Measurements from ENCODE around the gene GFRA3. TPM values are rescaled to one million over a fixed set of nuclear protein-coding genes. Genes with fewer than 3 reads are reported as not detected.

GFRA3 gene
- total RNA-seq, 1 experiment from 2014 or later: 2.4 TPM

- H3K27me3 Mint-ChIP-seq (ENCODE audit: insufficient read depth, unreplicated experiment): peaks cover 4% of the 10 kb centered on the region
- Histone ChIP-seq H3K4me1 (peaks cover 15% of the 10 kb centered on the region; the same call in 1 of the 2 replicates), H3K27me3 (replicated peaks; ENCODE audit: control insufficient read depth, insufficient read depth, low read length) (no peaks in the 10 kb centered on the region), H3K4me3 (ENCODE audit: low read depth, low read length) (no peak overlapping the region), H3K9me3 (no peaks in the 10 kb centered on the region), H3K36me3 (ENCODE audit: control insufficient read depth, insufficient read depth, low read length) (no peaks in the 10 kb centered on the region)
- no peaks in the 10 kb centered on the region for H3K9me3 Mint-ChIP-seq (ENCODE audit: unreplicated experiment)
- POLR2A ChIA-PET: interaction anchor here (1.3 kb wide), 1 partner anchor 31 kb away, joined by 3 read pairs; the partner anchor contains the start of gene CDC23
- peaks cover 18% of the 10 kb centered on the region for H3K4me1 Mint-ChIP-seq (ENCODE audit: low read depth, unreplicated experiment)
- H3K36me3 Mint-ChIP-seq (ENCODE audit: insufficient read depth, unreplicated experiment): no peaks in the 10 kb centered on the region
- BruUV-seq (replicated peaks): no TSS peak
- no peak for TF ChIP-seq CTCF (IDR thresholded peaks at IDR 0.05; ENCODE audit: insufficient read depth in 1 of 2, low read depth in 1 of 2, low read length in 1 of 2, severe bottlenecking in 1 of 2, unreplicated experiment in 1 of 2)
- intact Hi-C loops (cut with micrococcal nuclease; ENCODE audit: unreplicated experiment): loop anchor here (5.0 kb wide), 1 partner anchor 39 kb away; no protein-coding TSS in a partner anchor
- DNase-seq: no peak
- CTCF ChIA-PET: interaction anchor here (0.5 to 0.6 kb wide), 2 partner anchors 26 to 214 kb away, joined by 3 to 5 read pairs; no protein-coding TSS in a partner anchor
- H3K4me3 Mint-ChIP-seq (ENCODE audit: unreplicated experiment): no peak overlapping the region
- no peak overlapping the region for H3K27ac Mint-ChIP-seq (ENCODE audit: unreplicated experiment)
Measured at GRCh38 chr5:138243794-138244193, 30.6 kb downstream of the GFRA3 start.

- POLR2A ChIA-PET: interaction anchor here (0.6 kb wide), 2 partner anchors 28 to 101 kb away, joined by 3 read pairs; no protein-coding TSS in a partner anchor
- CTCF ChIA-PET: interaction anchor here (1.0 kb wide), 1 partner anchor 41 kb away, joined by 3 read pairs; no protein-coding TSS in a partner anchor
- H3K36me3 ChIP-seq (ENCODE audit: control insufficient read depth, insufficient read depth, low read length): no peaks in the 10 kb centered on the region
- Mint-ChIP-seq H3K36me3 (ENCODE audit: insufficient read depth, unreplicated experiment) (no peaks in the 10 kb centered on the region), H3K27ac (ENCODE audit: unreplicated experiment) (no peak overlapping the region), H3K4me1 (ENCODE audit: low read depth, unreplicated experiment) (peaks cover 17% of the 10 kb centered on the region), H3K9me3 (ENCODE audit: unreplicated experiment) (no peaks in the 10 kb centered on the region), H3K4me3 (ENCODE audit: unreplicated experiment) (peak overlapping the region; percentile 69), H3K27me3 (ENCODE audit: insufficient read depth, unreplicated experiment) (peaks cover 4% of the 10 kb centered on the region)
- DNase-seq: peak; percentile 58 to 68
- H3K4me3 ChIP-seq (ENCODE audit: low read depth, low read length): peak overlapping the region; percentile 38
- no TSS peak for BruUV-seq (replicated peaks)
- no peaks in the 10 kb centered on the region for H3K27me3 ChIP-seq (replicated peaks; ENCODE audit: control insufficient read depth, insufficient read depth, low read length)
- H3K9me3 ChIP-seq: no peaks in the 10 kb centered on the region
- intact Hi-C loops (cut with micrococcal nuclease; ENCODE audit: unreplicated experiment): loop anchor here (5.0 kb wide), 1 partner anchor 40 kb away; no protein-coding TSS in a partner anchor
- H3K4me1 ChIP-seq: peaks cover 15% of the 10 kb centered on the region; the same call in 1 of the 2 replicates
- TF ChIP-seq CTCF (IDR thresholded peaks at IDR 0.05; ENCODE audit: insufficient read depth in 1 of 2, low read depth in 1 of 2, low read length in 1 of 2, severe bottlenecking in 1 of 2, unreplicated experiment in 1 of 2): no peak
Measured at GRCh38 chr5:138241688-138242571, 32.5 kb downstream of the GFRA3 start.

- BruUV-seq (replicated peaks): no TSS peak
- no peak for DNase-seq
- H3K9me3 ChIP-seq: no peaks in the 10 kb centered on the region
- Mint-ChIP-seq H3K4me3 (ENCODE audit: unreplicated experiment) (peak overlapping the region; percentile 69), H3K36me3 (ENCODE audit: insufficient read depth, unreplicated experiment) (no peaks in the 10 kb centered on the region), H3K4me1 (ENCODE audit: low read depth, unreplicated experiment) (peaks cover 8% of the 10 kb centered on the region), H3K9me3 (ENCODE audit: unreplicated experiment) (no peaks in the 10 kb centered on the region), H3K27me3 (ENCODE audit: insufficient read depth, unreplicated experiment) (peaks cover 4% of the 10 kb centered on the region), H3K27ac (ENCODE audit: unreplicated experiment) (no peak overlapping the region)
- H3K4me1 ChIP-seq: peaks cover 4% of the 10 kb centered on the region; the same call in 1 of the 2 replicates
- no peaks in the 10 kb centered on the region for H3K27me3 ChIP-seq (replicated peaks; ENCODE audit: control insufficient read depth, insufficient read depth, low read length)
- no peaks in the 10 kb centered on the region for H3K36me3 ChIP-seq (ENCODE audit: control insufficient read depth, insufficient read depth, low read length)
- POLR2A ChIA-PET: no interaction called here
- CTCF ChIA-PET: interaction anchor here (0.6 kb wide), 1 partner anchor 889 kb away, joined by 3 read pairs; no protein-coding TSS in a partner anchor
- no peak for TF ChIP-seq CTCF (IDR thresholded peaks at IDR 0.05; ENCODE audit: insufficient read depth in 1 of 2, low read depth in 1 of 2, low read length in 1 of 2, severe bottlenecking in 1 of 2, unreplicated experiment in 1 of 2)
- H3K4me3 ChIP-seq (ENCODE audit: low read depth, low read length): no peak overlapping the region
- intact Hi-C loops (cut with micrococcal nuclease; ENCODE audit: unreplicated experiment): loop anchor here (5.0 kb wide), 1 partner anchor 41 kb away; no protein-coding TSS in a partner anchor
Measured at GRCh38 chr5:138240650-138241385, 33.6 kb downstream of the GFRA3 start.
